HUDEP-2 (cell line): Measurements from ENCODE around the gene CPNE4.
"Not testable (repeated sequence)": the region's sequence is repeated elsewhere in the genome, so short reads cannot be mapped to it uniquely, and the experiment has no call there.

Source experiments
- DNase-seq, 76 experiments: peaks; one replicate each; lab custom pipeline; 2025; ENCODE audit not compliant: unreplicated experiment in 76 of 76; lab: John Stamatoyannopoulos, UW

CPNE4 gene

GRCh38 chr3:131491775-131492174, 543.0 kb downstream of the CPNE4 start:
- no peak for DNase-seq

DNA sequence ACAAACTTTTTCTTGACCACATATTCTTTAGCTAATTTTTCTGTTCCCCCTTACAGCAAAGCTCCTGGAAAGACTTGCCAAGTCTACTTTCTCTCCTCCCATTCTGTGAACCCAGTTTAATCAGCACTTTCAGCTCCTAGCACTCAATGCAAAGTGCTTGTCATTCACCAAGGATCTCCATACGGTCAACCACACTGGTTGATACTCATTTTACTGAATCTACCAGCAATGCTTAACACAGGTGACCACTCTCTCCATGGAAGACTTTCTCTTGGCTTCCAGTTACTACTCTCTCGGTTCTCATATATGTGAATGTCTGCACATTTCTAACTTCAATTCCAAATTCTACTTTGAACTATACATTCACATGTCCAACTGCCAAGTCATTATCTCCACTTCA, 543.7 kb downstream of the CPNE4 start:
- DNase-seq: no peak

DNA sequence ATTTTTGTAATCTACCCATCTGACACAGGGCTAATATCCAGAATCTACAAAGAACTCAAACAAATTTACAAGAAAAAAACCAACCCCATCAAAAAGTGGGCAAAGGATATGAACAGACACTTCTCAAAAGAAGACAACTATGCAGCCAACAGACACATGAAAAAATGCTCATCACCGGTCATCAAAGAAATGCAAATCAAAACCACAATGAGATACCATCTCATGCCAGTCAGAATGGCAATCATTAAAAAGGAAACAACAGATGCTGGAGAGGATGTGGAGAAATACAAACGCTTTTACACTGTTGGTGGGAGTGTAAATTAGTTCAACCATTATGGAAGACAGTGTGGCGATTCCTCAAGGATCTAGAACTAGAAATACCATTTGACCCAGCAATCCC, 548.3 kb downstream of the CPNE4 start:
- DNase-seq: not testable (repeated sequence)

DNA sequence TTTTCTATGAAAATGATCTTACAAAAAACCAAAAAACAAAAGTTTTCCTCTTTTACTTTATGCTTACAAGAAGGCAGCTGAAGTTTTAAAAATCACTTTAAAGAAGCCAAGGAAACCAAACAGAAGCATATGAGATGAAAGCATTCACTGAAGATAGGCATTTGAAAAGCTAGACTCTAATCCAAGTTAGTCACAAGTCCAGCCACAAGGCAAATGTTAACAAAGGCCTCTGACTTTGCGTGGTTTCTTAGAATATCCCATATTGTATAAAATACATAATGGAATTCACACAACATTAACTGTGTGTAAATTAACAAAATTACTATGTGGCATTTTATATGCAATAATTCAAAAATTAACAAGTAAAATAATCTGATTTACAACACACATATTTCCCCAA, 549.7 kb downstream of the CPNE4 start:
- no peak for DNase-seq

DNA sequence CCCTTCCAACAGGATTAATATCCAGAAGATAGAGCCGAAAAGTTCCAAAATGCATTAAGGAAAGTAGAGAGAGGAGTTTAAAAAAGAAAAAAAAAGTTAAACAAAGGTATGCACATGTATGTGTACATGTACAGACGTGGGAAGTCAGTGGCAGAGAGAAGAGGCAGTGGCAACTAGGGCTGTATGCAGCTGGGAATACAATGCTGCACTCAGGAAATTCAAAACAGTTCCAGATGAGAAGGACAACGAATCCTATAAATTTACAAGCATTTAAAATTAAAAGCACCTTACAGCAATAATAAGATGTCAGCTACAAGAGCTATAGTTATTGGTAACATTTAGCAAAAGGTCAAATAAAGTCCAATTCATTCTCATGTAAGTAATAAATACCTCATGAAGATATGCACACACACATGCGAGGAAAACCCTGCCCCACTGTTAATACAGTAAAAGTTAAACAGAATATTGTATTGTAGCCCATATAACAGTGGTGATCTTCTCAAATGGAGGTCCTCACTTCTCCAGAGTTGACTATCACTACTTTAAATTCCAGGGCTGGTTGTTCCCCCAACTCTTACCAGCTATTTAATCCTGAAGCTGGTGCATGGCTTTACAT, 550.2 kb downstream of the CPNE4 start:
- no peak for DNase-seq
